Measurements from ENCODE around the gene SND1. TPM values are rescaled to one million over a fixed set of nuclear protein-coding genes. Genes with fewer than 3 reads are reported as not detected.

The SND1 gene
- total RNA-seq, 4 donors from 2014 or later = 55.5 to 305 (median 80.1) TPM

GRCh38 chr7:128071801-128072200 is 419.8 kb downstream of the SND1 start:
- DNase-seq = no peak
- H3K36me3 ChIP-seq = no peaks in the 10 kb centered on the region

DNA sequence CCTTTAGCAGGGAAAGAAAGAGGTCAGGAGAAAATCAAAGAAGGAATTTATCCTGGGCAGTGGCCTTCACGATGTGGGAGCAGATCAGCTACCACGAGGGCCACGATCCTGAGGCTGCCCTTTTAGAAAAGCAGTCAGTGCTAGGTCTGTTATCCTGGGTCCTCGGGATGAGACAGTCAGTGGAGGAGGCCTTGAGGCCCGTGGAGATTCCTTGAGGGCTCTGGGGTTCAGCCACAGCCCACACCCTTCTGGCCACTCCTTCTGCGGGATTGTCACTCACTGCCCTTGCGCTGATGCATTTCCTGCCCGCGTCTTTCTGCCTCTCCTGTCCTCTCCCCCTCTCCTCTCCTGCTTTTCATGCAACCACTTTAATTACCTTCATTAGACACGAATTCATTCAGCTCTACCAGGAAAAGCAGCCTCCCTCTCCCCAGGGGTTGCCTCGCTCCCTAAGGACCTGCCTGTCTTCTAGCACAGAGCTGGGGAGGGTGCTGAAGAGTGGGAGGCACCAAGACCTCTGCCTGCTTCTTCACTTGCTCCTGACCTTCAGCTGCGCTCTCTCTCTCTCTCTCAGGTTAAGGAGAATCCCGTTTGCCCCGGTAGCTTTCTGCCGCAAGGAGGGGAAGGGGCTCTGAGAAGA is 421.8 kb downstream of the SND1 start:
- H3K4me3 ChIP-seq = no peak overlapping the region
- TF ChIP-seq POLR2A (IDR thresholded peaks at IDR 0.05) (no peak), CTCF (IDR thresholded peaks at IDR 0.05) (no peak)
- no peaks in the 10 kb centered on the region for H3K4me1 ChIP-seq
- no peaks in the 10 kb centered on the region for H3K27me3 ChIP-seq
- H3K9me3 ChIP-seq = no peaks in the 10 kb centered on the region
- H3K36me3 ChIP-seq = no peaks in the 10 kb centered on the region
- DNase-seq = no peak
- no peak overlapping the region for H3K27ac ChIP-seq

More at GRCh38 chr7:128071801-128072200, 419.8 kb downstream of the SND1 start:
- no peak overlapping the region for H3K27ac ChIP-seq
- no peaks in the 10 kb centered on the region for H3K4me1 ChIP-seq
- no peaks in the 10 kb centered on the region for H3K9me3 ChIP-seq
- no peaks in the 10 kb centered on the region for H3K27me3 ChIP-seq
- no peak overlapping the region for H3K4me3 ChIP-seq
- no peak for TF ChIP-seq POLR2A (IDR thresholded peaks at IDR 0.05)
- TF ChIP-seq CTCF (IDR thresholded peaks at IDR 0.05) = no peak

- peak in 1 of 3 donors; percentile 39 for DNase-seq
- no peak for TF ChIP-seq POLR2A (IDR thresholded peaks at IDR 0.05)
- no peaks in the 10 kb centered on the region for H3K36me3 ChIP-seq
Measured at GRCh38 chr7:128074336-128074735, 422.3 kb downstream of the SND1 start.

DNA sequence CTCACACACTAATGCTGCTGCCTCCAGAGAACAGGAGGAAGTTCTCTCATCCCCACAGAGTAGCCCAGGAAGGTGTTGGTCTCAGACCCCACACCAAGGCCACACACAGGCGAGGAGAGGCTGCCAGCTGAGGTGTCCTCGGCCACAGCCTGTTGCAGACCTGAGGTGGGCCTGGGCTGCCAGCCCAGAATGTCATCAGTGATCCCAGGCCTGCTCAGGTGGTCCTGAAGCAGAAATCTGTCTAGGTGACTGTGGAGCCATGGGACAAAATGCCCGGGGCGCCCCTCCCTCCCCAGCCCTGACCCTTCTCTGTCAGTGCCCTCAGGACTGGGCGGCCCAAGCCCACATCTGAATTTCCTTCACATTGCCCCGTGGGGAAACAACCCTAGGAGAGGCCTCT is 422.7 kb downstream of the SND1 start:
- DNase-seq = no peak
- TF ChIP-seq POLR2A (IDR thresholded peaks at IDR 0.05) (no peak), CTCF (IDR thresholded peaks at IDR 0.05) (no peak)

More at GRCh38 chr7:128074336-128074735, 422.3 kb downstream of the SND1 start:
- Histone ChIP-seq H3K27ac (no peak overlapping the region), H3K27me3 (no peaks in the 10 kb centered on the region), H3K4me3 (no peak overlapping the region), H3K9me3 (no peaks in the 10 kb centered on the region), H3K4me1 (no peaks in the 10 kb centered on the region)

GRCh38 chr7:128075242-128076095 is 423.5 kb downstream of the SND1 start:
- no peaks in the 10 kb centered on the region for H3K4me1 ChIP-seq
- no peak overlapping the region for H3K27ac ChIP-seq
- H3K9me3 ChIP-seq = no peaks in the 10 kb centered on the region
- H3K36me3 ChIP-seq = no peaks in the 10 kb centered on the region
- H3K27me3 ChIP-seq = no peaks in the 10 kb centered on the region
- no peak for TF ChIP-seq CTCF (IDR thresholded peaks at IDR 0.05)
- TF ChIP-seq POLR2A (IDR thresholded peaks at IDR 0.05) = no peak
- no peak for DNase-seq
- no peak overlapping the region for H3K4me3 ChIP-seq

More for the DNA sequence above, 422.7 kb downstream of the SND1 start:
- no peaks in the 10 kb centered on the region for H3K9me3 ChIP-seq
- H3K36me3 ChIP-seq = no peaks in the 10 kb centered on the region
- no peaks in the 10 kb centered on the region for H3K4me1 ChIP-seq
- no peaks in the 10 kb centered on the region for H3K27me3 ChIP-seq
- no peak overlapping the region for H3K27ac ChIP-seq
- H3K4me3 ChIP-seq = no peak overlapping the region

- Histone ChIP-seq H3K27ac (no peak overlapping the region), H3K36me3 (peaks cover 0 to 1% (median 0%) of the 10 kb centered on the region in 3 donors)
- TF ChIP-seq CTCF (IDR thresholded peaks at IDR 0.05) (no peak), POLR2A (IDR thresholded peaks at IDR 0.05) (no peak)
Measured at GRCh38 chr7:128076196-128076795, 424.3 kb downstream of the SND1 start.

More at GRCh38 chr7:128076196-128076795, 424.3 kb downstream of the SND1 start:
- H3K27me3 ChIP-seq = no peaks in the 10 kb centered on the region
- no peaks in the 10 kb centered on the region for H3K4me1 ChIP-seq
- DNase-seq = no peak
- H3K4me3 ChIP-seq = no peak overlapping the region
- H3K9me3 ChIP-seq = no peaks in the 10 kb centered on the region
